GM20431 (cell line): Measurements from ENCODE around the gene KCTD1.

Experiments
- in situ Hi-C: fragments of 300-500 bp; cut with MseI, MboI; formaldehyde crosslinking; loops from one replicate; pipeline ENCODE4 v1.15.0; 2020; ENCODE audit warnings: low sequenced_read_pairs; ENCODE audit not compliant: unreplicated experiment

The KCTD1 gene

DNA sequence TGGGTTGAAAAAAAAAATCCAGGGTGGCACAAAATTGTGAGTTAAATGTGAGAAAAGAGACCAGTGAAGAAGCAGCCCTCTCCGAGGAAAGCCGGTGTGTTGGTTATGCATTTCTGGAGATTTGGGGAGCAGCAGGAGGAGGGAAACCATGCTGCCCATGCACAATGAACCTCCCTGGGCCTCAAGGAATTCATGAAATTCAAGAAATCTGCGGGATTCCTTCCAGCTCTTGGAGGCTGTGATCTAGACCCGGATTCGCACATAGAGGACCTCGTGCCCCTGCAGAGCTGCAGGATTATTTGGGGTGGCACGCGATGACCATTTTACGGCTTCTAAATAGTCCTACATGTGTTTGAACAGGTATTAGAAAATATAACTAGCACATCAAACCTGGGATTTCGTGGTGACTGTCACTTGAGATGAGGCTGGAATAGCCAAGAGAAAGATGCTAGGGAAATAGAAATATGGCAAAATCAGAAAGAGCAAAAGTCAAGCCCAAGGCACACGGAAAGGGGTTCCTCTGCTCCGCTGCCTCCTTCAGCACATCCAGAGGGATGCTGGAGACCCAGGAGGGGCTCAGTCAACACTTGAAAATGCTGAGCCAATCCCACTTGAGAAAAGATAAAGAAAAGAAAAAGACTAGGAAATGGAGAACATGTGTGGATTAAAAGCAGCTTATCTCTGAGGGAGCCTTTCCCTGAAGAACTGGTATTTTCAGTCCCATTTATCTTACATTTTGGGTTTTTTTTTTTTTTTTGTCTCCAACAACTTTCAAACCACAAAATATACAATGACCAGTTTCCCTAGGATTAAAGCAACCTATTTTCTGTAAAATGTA is 22.0 kb downstream of the KCTD1 start:
- in situ Hi-C loops: no loop called here

DNA sequence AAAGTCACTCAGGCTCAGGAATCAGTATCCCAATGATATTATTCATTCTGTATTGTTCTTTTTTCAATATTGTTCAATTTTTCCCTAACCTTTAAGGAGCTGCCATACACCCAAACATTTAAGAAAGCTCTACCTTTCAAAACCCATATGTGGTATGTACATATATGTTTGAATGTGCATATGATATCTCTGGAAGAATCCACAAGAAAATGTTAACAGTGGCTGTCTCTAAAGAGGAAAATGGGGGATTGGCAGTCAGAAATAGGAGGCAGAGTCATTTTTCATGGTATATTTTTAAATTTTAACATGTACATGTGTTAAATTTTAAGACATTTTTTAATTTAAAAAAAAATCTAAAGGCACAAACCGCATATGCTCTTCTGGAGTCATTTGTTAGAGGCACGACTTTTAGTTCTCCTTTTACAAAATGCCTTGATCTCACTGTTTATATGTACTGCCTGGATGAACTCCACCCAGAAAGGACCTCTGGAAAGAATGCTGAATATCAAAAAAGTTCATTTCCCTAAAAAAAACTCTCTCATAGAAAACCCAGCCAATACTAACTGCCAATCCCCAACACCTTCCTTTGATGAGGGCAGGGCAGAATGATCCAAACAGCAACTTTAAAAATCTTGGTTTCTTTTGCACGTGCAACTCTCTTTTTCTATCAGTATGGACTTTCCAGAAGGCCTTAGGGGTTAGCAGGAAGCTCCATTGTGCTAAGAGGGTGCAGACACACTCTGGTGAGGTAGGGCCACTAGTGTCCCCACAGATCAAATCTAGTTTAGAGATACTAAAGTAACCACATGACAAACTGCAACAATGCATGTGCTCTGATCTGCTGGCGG is 23.6 kb downstream of the KCTD1 start:
- in situ Hi-C loops: loop anchor here (25.0 kb wide), 1 partner anchor 112 kb away; no protein-coding TSS in a partner anchor

DNA sequence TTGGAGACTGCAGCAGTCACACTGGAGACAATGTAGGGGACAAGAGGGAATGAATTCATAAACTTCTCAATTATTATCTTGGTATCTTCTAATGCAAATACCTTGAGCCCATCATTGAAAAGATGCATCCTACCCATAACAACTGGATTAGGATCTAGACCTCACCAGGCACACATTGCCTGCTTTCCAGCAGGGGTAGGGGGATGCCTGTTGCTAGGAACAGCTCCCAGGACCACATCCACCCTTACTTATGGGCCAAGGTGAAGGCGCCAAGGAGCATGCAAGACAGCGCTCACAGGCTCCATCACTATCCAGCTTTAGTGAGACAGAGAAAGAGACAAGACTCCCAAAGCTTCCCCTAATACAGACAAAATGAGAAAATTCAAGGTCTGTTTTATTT is 24.4 kb downstream of the KCTD1 start:
- in situ Hi-C loops: loop anchor here (25.0 kb wide), 1 partner anchor 112 kb away; no protein-coding TSS in a partner anchor

DNA sequence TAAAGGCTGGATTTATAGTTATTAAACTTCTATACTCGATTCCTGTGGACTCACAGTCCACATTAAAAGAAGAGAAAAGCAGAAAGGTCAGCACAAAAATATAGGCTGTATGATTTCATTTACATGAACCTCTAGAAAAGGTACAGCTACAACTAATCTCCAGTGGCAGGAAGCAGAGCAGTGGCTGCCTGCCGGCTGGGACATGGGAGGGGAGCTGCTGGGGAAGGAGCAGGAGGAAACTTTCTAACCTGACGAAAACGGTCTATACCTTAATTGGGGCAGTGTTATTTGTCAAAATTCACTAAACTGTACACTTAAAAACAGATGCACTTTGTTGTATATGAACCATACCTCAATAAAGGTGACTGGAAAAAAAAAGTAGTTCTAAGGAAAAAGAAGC is 26.7 kb downstream of the KCTD1 start:
- in situ Hi-C loops: loop anchor here (25.0 kb wide), 1 partner anchor 109 kb away; no protein-coding TSS in a partner anchor

DNA sequence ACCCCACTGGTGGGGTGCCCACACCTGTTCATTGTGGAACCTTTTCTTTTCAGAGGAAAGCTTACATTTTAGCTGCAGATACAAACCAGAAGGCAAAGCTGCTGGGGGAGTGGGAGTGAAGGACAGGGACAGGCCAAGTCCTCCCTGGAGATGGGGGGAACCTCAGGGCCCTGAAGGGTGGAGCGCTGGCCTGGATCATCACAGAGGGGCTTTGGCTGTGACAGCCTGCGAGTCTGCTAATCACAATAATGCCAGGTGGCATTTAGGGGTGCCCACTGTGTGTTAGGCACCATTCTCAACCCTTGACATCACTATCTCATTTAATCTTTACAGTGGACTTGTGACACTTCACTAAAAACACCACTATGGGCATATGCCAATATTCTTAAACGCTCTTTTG is 27.4 kb downstream of the KCTD1 start:
- in situ Hi-C loops: loop anchor here (25.0 kb wide), 1 partner anchor 109 kb away; no protein-coding TSS in a partner anchor

DNA sequence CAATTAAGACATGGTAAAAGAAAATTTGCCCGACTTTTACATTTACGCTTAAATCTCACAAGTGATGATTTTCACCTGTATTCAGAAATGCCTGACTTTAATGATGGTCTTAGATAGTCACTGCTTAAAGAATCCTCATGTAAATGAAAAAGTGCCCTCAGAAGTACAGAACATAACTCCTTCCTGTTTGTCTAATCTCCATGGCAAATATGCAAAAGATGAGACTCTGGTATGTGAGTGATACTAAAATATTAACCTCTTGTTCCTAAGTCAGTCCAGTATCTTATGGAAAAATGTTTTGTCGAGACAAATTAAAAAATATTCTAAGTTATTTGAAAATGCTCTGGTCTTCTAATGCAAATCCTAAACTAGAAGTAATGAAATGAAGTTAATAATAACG is 29.2 kb downstream of the KCTD1 start:
- in situ Hi-C loops: loop anchor here (25.0 kb wide), 1 partner anchor 107 kb away; no protein-coding TSS in a partner anchor

DNA sequence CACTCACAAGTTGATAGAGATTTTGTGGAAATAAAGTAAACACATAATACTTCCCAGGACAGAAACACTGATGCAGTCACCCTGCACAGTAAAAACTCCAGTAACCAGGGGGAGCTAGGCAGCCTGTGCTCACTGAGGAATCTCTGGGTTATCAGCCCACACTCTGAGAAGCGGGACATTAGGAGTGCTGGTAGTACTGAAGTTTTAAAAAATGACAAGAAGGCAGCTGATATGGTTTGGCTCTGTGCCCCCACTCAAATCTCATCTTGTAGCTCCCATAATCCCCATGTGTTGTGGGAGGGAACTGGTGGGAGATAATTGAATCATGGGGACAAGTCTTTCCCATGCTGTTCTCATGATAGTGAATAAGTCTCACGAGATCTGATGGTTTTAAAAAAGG is 31.4 kb downstream of the KCTD1 start:
- in situ Hi-C loops: loop anchor here (25.0 kb wide), 1 partner anchor 105 kb away; no protein-coding TSS in a partner anchor

DNA sequence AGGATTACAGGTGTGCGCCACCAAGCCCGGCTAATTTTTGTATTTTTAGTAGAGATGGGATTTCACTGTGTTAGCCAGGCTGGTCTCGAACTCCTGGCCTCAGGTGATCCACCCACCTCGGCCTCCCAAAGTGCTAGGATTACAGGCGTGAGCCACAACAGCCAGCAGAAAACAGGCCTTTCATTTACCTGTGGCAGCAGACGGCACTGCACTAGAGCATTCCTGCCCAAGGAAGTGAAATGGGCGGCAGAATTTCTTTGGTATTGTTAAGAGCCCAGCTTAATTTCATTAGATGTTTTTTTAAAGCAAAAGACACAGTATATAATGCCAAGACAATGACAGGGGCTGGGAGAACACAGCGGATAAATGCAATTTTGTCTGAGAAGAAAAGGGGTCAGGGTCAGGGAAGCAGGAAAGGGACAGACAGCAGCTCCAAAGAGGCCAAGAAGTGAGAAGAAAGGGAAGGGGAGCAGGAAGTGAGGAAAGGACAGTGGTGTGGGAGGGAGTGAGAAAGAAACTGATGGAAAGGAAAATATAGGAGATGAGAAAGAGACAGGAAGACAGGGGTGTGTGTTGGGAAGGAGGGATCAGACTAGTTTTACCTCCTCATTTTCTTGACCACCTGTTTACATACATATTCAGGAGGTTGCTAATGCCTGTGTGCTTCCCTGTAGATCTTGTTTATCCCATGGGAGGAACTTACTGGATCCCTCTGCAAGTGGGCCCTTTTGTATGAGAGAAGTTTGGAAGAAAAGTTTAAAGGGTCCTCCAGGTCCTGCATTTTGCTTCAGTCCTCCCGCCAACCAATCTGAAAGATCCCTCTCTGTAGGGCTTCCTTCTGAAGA is 32.5 kb downstream of the KCTD1 start:
- in situ Hi-C loops: loop anchor here (25.0 kb wide), 1 partner anchor 104 kb away; no protein-coding TSS in a partner anchor

DNA sequence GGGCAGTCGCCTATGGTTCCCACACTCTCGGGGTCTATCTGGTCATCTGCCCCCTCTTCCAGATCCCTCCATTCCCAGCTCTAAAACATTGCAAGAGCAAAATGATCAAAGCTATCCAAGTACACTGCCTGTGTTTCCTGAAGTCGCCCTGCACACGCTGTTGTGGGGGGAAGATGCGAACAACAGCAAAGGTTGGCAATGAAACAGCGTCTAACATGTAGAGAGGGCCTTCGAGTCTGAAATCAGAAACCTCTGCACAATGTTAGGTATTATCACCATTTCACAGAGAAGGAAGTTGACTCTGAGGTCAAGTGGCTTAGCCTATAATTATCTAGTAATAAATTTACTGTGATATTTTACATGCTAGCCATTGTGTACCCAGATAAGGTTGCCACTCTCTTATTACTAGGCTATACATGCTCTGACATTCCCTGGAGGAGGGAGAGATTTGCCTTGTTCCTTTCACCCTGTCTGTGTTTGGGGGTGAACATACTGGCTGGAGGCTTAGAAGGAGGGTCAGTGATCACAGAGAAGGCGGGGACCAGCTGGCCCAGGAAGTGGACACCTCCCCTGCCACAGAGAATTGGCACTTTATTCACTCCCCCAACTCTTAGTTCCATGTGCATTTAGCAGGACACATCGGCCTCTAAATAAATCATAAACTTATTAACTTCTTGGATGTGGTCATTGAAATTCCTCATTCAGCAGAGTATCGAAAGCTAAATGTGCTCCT is 36.8 kb downstream of the KCTD1 start:
- in situ Hi-C loops: loop anchor here (25.0 kb wide), 1 partner anchor 99 kb away; no protein-coding TSS in a partner anchor

DNA sequence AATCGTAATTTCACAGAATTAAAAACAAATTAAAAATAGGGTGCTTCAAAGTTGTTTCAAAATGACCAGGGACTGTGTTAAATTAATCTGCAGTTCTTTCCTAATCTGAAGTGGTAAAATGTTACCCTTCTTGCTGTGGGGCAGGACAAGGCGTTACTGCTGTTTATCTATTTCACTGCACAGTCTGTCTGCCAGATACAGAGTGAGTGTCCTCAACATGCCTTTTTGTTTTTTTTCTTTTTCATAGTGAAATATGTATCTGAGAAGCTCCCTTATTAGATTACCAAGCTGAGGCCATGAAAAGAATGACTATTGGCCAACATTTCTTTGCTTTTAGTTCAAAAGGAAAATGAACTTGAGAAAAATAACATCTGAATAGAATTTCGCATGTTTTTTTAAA is 38.0 kb downstream of the KCTD1 start:
- in situ Hi-C loops: loop anchor here (25.0 kb wide), 1 partner anchor 98 kb away; no protein-coding TSS in a partner anchor

DNA sequence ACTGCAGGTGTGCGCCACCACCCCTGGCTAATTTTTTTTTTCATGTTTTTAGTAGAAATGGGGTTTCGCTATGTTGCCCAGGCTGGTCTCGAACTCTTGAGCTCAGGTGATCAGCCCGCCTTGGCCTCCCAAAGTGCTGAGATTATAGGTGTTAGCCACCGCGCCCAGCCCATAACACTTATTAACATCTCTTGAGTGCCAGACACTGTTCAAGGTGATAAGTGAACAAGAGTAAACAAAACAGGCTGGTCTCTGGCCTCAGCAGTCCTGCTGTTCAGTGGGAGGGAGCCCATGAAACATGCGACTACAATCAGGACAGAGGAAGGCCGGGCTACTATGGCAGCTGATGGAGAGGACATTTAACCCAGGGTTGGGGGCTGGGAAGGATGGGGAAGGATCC is 42.3 kb downstream of the KCTD1 start:
- in situ Hi-C loops: loop anchor here (25.0 kb wide), 1 partner anchor 94 kb away; no protein-coding TSS in a partner anchor

DNA sequence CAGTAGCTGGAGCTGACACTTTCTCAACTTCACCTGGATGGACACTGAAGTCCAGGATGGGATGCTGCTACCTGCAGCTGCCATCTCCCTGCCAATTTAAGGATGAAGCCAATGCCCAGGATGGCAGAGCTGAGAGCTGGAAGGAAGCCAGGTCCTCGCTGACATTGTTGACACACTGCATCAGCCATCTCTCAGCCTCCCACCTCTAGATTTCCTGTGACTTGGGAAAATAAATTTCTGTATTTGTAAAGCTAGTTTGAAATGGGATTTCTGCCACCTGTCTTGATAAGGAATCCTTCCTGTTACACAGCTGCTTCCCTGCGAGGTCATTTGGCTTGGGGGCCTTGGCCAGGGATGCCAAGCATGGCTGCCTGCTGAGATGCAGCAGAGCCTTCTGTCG is 43.5 kb downstream of the KCTD1 start:
- in situ Hi-C loops: loop anchor here (25.0 kb wide), 1 partner anchor 93 kb away; no protein-coding TSS in a partner anchor

DNA sequence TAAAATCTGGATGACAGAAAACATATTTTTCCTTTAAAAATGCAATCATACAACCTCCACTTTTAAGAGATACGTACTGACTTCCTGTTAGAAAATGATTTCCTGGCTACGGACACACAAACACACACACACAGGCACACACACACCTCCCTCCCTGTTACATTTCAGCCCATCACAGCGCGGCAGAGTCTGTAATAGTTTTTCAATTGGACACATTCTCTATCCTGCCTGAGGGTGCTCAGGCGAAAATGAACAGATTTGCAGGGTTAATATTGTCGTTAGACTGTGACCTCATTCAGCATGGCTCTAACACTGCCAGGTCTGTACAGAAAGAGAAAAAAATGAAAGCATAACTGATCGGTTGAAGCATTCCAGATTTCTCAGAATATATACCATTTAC is 45.0 kb downstream of the KCTD1 start:
- in situ Hi-C loops: loop anchor here (25.0 kb wide), 1 partner anchor 91 kb away; no protein-coding TSS in a partner anchor

DNA sequence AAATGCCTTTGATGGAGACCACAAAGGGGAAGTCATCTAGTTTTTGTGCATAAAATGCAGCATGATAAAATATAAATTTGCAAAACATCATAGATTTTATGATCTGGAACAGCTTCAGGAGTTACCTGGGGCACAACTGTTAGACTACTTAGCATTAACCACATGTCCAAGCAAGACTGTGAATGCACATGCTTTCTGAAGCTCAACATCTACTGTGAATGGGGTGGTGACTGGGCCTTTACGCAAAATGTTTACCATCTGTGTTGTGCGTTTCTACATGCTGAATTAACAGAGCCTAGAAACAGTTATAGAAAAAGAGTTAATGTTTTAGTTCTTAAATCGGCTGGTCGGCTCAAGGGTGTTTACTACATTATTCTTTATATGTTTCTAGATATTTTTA is 45.5 kb downstream of the KCTD1 start:
- in situ Hi-C loops: loop anchor here (25.0 kb wide), 1 partner anchor 91 kb away; no protein-coding TSS in a partner anchor

DNA sequence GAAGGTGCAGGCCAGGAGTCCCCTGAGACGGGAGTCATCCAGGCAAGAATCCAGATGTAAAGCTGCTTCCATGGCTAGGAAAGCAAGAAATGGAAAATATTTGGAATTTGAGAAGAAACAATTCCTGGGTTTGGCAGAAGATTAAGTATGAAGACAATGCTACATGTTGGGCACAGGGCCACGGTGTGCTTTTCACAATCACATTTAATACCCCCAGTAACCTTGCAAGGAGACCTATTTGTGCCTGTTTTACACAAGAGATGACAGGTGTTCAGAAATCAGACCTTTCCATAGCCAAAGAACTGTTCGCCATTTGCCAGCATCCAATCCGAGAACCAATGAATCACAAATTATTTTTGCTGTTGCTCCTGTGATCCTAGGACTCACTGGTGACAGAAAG is 50.5 kb downstream of the KCTD1 start:
- in situ Hi-C loops: no loop called here

DNA sequence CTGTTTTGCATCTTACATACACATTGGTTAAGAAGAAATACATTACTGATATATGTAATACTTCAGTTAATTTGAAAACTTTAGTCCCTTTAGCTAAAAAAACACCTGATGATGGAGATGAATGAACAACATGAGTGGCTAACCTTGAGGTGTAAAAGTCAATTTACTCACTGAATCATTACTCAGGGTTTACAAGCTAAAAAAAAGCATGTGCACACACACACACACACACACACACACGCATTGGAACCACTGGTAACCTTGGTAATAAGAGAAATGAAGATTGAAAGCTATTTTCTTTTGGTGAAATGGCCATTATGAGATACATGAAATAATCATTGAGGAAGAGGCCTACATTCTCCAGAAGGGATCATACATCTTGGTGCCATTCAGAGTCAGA is 51.8 kb downstream of the KCTD1 start:
- in situ Hi-C loops: no loop called here

DNA sequence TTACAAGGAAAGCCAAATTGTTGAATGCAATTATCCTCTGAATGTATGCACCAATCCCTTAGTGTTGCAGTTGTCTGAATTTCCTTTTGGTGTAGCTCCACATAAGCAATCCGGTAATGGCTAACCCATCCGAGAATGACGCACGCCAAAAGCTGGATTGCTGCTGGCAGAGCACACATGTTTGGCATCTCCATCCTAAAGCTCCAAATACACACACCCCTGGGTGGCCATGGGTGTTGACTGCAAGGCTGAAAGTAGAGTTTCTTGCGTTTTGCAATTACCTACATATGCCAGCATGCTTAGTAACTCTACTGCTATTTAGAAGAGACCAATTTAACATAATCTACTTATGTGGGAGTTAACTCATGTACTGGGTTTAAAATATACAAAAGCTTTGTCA is 53.1 kb downstream of the KCTD1 start:
- in situ Hi-C loops: no loop called here

DNA sequence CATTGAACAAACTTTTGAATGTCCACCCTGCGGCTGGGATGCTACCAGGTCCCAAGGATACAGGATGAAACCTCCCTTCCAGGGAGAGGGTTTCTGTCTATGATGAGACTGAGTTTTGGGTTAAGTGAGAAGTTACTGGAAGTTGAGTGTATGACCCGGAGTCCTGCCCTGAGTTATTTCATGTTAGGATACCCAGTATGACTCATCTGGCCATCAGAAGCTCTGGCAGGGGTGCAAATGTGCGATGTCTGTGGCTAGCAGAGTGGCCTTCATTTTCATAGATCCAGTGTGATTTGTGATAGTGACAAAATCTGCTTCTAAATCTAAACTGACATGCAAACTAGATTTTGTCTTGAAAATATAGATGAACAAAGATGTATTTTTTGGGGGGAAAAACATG is 55.3 kb downstream of the KCTD1 start:
- in situ Hi-C loops: no loop called here
